ENCODE results near the gene AP3D1. TPM values are rescaled to one million over a fixed set of nuclear protein-coding genes. Genes with fewer than 3 reads are reported as not detected.
A peak's percentile ranks its signal among the peaks of the same experiment; 100 is the strongest.

The AP3D1 gene
- total RNA-seq, 1 donor from 2014 or later: 109 TPM

DNA sequence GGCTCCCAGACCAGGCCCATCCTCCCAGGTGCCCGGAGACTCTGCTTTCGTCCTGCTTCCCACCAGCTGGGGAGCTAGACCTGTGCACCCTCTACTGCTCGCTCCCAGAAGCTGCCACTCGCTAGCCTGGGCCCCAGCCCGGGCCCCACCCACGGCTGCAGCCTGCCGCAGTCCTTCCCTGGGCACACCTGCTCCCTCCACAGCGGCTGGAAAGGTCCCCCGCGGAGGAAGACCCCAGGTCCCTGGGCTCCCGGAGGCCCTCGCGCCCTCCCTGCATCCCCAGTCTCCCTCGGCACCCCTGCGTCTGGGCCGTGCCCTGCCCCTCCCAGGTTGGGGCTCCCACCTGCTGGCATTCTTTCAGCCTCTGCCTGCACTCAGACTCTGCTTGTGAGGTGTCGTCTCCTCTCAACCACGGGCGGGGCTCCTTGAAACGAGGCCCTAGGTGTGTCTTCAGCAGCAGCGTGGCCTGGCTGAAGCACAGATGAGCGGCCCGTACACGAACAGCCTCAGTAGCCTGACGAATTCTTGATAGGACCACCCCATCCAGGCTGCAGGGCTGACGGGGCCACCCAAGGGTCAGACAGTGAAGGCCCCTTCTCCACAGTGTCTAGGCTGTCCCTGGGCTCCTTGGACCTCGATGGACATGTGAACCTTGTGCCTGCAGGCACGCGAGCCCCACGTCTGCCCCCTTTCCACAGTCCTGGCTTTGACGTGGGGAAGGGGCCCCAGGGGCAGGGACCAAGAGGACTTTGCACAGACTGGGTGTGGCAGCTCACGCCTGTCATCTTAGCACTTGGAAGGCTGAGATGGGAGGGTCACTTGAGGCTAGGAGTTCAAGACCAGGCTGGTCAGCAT is 40.3 kb upstream of the AP3D1 start:
- peaks cover 20% of the 10 kb centered on the region for H3K4me1 ChIP-seq
- ATAC-seq (peak; percentile 38), DNase-seq (no peak)
- no peak overlapping the region for H3K27ac ChIP-seq
- no peaks in the 10 kb centered on the region for H3K27me3 ChIP-seq
- peaks cover 66% of the 10 kb centered on the region for H3K36me3 ChIP-seq
- no peaks in the 10 kb centered on the region for H3K9me3 ChIP-seq
- intact Hi-C loops (cut with DNase I): no loop called here
- no peak overlapping the region for H3K4me3 ChIP-seq
- no peak for TF ChIP-seq CTCF (IDR thresholded peaks at IDR 0.05)

DNA sequence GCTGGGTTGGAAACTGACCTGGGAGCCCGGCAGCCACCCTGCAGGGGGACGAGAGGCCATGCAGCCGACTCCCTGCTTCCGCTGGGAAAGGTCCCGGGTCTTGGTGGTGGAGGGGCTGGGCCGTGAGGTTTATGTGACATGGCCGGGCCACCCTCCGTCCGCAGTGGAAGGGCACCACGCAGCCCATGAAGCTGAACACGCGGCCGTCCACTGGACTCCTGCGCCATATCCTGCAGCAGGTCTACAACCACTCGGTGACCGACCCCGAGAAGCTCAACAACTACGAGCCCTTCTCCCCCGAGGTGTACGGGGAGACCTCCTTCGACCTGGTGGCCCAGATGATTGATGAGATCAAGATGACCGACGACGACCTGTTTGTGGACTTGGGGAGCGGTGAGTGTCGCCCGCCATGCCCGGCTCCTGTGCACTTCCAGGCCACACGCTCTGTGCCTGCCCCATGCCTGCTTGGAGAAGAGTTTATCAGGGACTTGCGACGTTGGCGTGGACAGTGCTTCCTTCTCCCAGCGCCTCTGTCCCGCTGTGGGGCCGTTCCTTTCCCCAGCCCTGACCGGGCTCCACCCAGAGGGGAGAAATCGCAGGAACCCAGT is 39.6 kb upstream of the AP3D1 start:
- Histone ChIP-seq H3K27ac (no peak overlapping the region), H3K36me3 (peaks cover 59% of the 10 kb centered on the region), H3K4me1 (peaks cover 27% of the 10 kb centered on the region), H3K27me3 (no peaks in the 10 kb centered on the region), H3K4me3 (no peak overlapping the region), H3K9me3 (no peaks in the 10 kb centered on the region)
- intact Hi-C loops (cut with DNase I): no loop called here
- no peak for TF ChIP-seq CTCF (IDR thresholded peaks at IDR 0.05)
- DNase-seq: no peak
- ATAC-seq: no peak

GRCh38 chr19:2189880-2190279 is 38.5 kb upstream of the AP3D1 start:
- H3K27ac ChIP-seq: no peak overlapping the region
- no peak overlapping the region for H3K4me3 ChIP-seq
- H3K4me1 ChIP-seq: peaks cover 38% of the 10 kb centered on the region
- intact Hi-C loops (cut with DNase I): no loop called here
- no peak for DNase-seq
- no peak for TF ChIP-seq CTCF (IDR thresholded peaks at IDR 0.05)
- no peaks in the 10 kb centered on the region for H3K27me3 ChIP-seq
- peaks cover 49% of the 10 kb centered on the region for H3K36me3 ChIP-seq
- H3K9me3 ChIP-seq: no peaks in the 10 kb centered on the region
- no peak for ATAC-seq

GRCh38 chr19:2188708-2189385 is 37.5 kb upstream of the AP3D1 start:
- intact Hi-C loops (cut with DNase I): no loop called here
- DNase-seq (no peak), ATAC-seq (no peak)
- Histone ChIP-seq H3K27me3 (no peaks in the 10 kb centered on the region), H3K4me3 (no peak overlapping the region), H3K9me3 (no peaks in the 10 kb centered on the region), H3K36me3 (peaks cover 38% of the 10 kb centered on the region), H3K4me1 (peaks cover 46% of the 10 kb centered on the region), H3K27ac (no peak overlapping the region)
- TF ChIP-seq CTCF (IDR thresholded peaks at IDR 0.05): no peak

GRCh38 chr19:2187159-2187558 is 35.8 kb upstream of the AP3D1 start:
- ATAC-seq (peak; percentile 1), DNase-seq (no peak)
- H3K9me3 ChIP-seq: no peaks in the 10 kb centered on the region
- no peaks in the 10 kb centered on the region for H3K27me3 ChIP-seq
- no peak overlapping the region for H3K4me3 ChIP-seq
- intact Hi-C loops (cut with DNase I): no loop called here
- peak overlapping the region; percentile 75 for H3K27ac ChIP-seq
- H3K36me3 ChIP-seq: peaks cover 42% of the 10 kb centered on the region
- peaks cover 46% of the 10 kb centered on the region for H3K4me1 ChIP-seq
- no peak for TF ChIP-seq CTCF (IDR thresholded peaks at IDR 0.05)

Data from upper lobe of right lung (tissue), 1 donor.